GM18520 (cell line): ENCODE data around the gene FOXD3.

Experiments
- ATAC-seq: cut with Tn5 transposase; IDR thresholded peaks from one replicate; pipeline ENCODE4 v1.9.1; 2021; ENCODE audit not compliant: unreplicated experiment

Gene FOXD3

DNA sequence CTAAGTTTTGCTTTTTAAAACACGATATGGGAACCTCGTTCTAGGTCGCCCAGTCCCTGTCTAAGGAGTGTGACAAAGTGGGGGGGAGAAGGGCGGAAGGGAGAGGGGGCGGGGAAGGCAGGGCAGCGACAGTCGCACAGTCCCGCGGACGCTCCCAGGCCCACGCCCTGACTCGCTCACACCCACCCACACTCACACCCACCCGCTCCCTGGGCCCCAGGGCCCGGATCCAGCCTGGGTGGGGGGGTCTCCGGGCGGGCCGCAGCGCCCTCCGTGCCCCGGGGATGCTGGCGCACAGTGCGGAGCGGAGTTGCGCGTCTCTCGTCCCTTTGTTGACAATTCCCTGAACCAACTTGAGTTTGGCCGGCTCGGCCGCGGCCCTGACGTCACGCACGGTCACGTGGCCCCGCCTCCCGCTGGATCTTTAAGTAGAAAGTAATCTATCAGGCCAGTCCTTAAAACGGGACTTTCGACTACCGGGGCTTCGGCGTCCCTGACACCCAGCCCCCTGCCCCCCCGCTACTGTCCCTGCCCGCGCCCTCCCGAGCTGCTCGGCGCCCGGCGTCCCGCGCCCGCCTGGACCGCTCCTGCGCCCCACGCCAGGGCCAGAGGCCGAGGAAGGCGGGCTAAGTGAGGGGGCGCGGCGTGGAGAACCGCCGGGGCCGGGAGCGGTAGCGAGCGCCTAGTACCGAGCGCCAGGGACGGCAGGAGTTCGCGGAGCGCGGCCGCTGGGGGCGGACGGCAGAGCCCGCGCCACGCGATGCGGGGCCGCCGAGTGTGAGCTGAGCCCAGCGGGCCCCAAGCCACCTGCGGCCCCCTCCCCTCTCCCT lies at the start of gene FOXD3:
Gene FOXD3 (plus strand): TSS at position 454 of the 830 bp plus-strand sequence. CDS start 492 bp downstream, outside the sequence.
- ATAC-seq: no peak

- no peak for ATAC-seq
Measured at GRCh38 chr1:63272811-63273210, 49.6 kb upstream of the FOXD3 start.

DNA sequence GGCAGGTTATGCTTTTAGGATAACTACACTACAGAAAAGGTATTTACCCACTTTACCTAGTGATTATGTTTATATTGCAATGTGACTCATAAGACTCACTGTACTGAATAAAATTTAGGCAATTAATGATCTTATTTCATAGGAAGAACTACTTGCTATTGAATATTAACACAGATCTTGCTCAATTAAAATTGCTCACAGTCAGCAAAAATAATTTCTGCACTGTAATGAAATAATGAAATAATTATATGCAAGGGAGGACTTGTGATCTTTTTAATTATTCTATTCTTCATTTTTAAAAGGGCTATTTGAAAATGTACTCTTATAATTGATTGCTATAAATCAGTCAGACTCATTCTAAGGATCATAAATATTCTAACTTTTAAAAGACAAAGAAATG lies 48.0 kb upstream of the FOXD3 start:
- no peak for ATAC-seq

- no peak for ATAC-seq
Measured at GRCh38 chr1:63274979-63275378, 47.4 kb upstream of the FOXD3 start.

DNA sequence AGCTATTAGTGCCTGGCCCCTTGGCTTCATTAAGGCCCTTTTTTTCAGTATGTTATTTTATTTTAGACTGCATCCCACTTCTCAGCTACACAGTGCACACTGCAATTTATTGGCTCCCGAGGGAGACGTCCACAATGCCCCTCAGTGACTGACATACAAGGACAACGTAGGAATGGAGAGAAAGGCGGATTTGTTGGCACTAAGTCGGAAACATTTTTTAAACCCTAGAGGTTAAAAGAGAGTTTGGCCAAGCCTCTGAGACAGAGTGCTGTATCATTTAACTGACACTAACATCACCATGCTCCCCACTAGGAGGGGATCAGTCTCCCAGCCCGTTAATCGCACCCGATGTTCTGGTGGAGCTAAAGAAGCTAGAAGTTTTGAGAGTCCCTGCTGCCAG lies 45.7 kb upstream of the FOXD3 start:
- ATAC-seq: no peak

GRCh38 chr1:63277195-63278192 lies 44.9 kb upstream of the FOXD3 start:
- ATAC-seq: no peak

DNA sequence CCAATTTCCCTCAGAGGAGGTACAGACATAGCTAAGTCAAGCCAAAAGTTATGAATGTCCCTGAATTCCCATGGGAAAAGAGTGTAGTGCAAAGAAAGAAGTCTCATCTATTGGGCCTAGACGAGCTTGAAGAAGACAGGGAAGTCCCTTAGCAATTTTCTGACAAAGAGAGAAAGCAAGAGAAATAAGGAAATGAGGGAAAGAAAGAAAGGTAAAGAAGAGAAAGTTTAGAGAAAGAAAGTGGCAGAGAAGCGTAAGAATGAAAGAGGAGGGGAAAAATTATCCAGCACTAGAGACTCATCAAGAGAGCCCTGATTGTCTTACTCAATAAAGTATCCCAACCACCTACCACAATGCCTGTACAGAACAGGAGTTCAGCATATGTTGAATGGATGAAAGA lies 40.6 kb upstream of the FOXD3 start:
- ATAC-seq: no peak

GRCh38 chr1:63289135-63289534 lies 33.2 kb upstream of the FOXD3 start:
- no peak for ATAC-seq

GRCh38 chr1:63294803-63295594 lies 27.4 kb upstream of the FOXD3 start:
- no peak for ATAC-seq

- no peak for ATAC-seq
Measured at GRCh38 chr1:63304410-63304809, 18.0 kb upstream of the FOXD3 start.

DNA sequence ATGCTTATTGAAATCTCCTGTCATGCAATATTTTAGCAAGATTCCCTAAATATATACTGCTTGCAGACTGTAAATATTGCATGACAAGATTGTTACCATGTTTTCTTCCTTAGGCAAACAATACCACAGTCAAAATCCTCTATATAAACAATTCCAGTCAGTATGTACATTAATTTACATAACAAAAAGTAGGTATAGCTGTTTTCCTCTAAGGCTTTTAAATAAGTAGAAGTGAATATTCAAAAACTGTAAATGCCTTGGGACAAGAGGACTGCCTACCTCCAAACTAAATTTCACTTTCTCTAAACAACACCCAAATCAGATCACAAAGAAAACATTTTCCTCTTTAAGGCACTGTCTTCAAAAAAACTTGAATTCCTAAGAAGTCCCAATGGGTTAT lies 17.3 kb upstream of the FOXD3 start:
- ATAC-seq: no peak

DNA sequence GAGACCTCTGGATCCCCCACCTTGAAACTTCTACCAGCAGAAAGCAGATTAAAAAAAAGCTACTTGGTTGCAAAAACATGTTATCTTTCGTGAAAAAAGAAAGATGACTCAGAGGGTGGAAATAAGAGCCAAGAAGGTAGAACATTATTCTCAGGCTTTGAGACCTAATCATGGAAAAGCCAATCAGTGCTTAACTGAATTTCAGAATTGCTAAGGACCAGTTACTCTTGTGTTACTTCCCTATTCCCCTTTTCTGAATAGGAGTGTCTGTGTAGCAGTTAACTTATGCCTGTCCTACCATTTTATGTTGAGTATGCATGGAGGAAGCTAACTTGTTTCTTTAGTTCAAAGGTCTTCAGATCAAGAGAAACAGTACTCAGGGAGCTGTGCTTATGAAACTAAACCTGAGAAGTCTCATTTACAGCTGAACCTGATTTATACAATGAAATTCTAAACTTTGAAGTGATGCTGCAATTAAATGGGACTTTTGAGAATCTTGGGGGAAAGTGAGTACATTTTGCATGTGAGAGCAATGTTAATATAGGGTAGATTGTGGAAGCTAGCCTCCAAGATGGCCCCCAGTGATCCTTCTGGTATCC lies 15.1 kb upstream of the FOXD3 start:
- ATAC-seq: no peak

GRCh38 chr1:63316598-63316983 lies 5.8 kb upstream of the FOXD3 start:
- ATAC-seq: no peak

DNA sequence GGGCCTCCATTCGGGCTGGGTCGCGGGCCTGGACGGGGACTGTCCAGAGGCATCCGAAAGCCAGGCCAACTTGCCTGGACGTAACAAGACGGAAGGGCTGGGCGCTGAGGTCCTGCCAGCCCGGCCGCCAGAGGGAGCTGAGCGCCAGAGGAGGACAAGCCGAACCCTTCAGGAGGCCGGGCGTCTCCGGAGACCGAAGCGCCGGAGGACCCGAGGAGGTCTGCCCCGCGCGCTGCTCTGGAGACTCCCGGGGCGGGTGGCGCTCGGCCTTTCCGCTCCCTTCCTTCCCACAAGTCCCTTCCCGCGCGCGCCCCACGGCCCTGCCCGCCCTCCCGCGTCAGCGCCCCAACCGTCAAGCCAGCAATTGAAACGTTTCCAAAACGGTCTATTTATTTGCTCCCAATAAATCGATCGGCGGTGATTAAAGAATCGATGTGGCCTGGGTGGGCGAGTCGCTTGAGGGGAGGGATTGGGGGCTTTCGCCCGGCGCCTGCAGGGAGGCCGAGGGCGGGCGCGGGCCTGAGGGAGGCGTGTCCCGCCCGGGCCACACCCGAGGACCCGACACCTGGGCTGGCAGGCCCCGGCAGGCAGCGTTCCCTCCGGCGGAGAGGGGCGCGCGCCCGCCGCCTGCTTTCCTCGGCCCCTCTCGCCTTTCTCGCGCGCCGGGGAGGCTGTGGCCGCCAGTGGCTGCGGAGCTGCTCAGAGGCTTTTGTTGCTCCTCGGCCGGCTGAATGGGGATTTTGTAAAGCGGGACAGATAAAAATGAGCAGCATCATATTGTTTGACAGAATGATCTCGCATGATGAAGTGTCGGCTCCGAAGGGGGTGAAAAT lies 5.2 kb upstream of the FOXD3 start:
- ATAC-seq: peak; percentile 78

- ATAC-seq: no peak
Measured at GRCh38 chr1:63317817-63318152, 4.6 kb upstream of the FOXD3 start.

DNA sequence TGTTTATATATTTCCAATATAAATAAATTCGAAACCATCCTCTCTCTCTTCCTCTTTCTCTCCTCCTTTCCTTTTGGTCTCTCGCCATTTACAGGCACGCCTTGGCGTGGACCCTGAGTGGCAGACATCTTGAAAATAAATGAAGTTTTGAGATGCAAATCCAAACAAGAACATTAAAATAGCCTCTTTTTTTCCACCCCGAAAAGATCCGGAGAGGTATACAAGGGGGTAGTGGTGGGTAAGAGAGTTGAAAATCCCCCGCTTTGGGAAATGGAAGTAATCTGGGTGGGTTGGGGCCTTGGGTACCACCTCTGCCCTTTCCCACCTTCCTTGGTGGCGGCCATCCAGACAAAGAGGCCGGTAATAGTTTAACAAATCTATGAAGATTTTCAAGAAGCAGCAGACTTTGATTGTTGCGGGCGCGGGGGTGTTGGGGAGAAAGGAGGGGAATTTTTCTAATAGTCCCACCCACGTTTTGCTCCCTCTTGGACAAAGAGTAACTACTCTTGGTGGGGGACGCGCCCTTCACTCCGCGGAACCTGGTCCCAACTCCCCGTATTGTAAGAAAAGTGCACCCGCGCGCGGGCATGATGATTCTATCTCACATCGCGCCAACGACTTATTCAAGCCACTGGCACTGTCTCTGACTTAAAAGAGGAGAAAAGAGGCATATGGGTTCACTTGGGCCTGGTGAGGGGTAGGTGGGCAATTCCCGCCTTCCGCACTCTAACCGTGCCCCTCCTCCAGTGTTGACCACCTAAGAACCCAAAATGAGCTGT lies 4.0 kb upstream of the FOXD3 start:
- no peak for ATAC-seq

DNA sequence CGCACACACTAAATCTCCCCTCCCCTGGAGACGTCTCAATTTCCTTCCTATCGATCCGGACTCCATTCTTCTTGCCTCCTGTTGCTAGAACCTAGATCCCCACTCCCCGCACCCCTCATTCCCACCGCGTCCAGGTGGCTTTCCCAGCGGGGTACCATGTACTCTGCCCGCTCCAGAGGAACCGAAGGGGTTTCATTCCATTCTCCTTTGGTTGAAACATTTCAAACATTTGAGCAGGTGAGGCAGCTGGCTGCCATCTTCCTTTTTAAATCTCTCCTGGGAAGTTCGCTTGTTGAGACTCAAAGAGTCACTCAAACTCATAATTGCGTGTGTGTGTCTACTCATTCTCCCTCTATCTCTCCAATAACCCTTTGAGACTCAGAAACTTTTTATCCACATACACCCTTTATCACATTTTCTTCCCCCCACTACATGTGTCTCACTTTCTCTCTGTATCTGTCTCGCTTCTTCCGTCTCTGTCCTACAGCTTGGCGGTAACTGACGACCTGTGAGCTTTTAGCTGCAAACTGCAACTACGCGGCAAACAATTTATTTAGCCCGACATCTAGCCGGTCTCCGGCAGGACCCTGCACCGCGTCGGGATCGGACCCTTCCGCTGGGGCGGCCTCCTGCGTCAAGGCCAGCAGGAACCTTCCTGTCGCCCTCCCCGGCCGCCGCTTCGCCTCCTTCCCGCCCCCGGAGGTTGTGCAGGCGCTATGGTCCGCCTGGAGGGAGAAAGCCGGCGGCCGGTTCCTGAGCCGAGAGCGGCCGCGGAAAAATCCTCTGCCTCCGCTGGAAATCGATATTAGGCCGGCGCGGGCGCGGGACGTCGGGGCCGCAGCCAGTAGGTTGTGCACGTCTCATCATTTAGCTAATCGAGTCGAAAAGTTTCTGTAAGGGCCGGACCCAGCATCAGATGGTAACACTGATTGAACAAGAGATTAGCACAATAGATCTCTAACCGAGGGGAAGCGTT lies 3.0 kb upstream of the FOXD3 start:
- no peak for ATAC-seq
